Endothelial cell of umbilical vein (primary cell): ENCODE measurements around the gene TBATA.

Experiments
- EZH2 ChIP-seq: IDR thresholded peaks from 2 replicates; pipeline ENCODE4 v1.6.1; 2012; ENCODE audit warnings: borderline replicate concordance, low read depth, mild to moderate bottlenecking, moderate library complexity, low read length, inconsistent platforms; ENCODE audit not compliant: severe bottlenecking
- FOS ChIP-seq: IDR thresholded peaks from 2 replicates; pipeline ENCODE4 v1.6.1; 2011; ENCODE audit warnings: mild to moderate bottlenecking, low read length, moderate library complexity, borderline replicate concordance; ENCODE audit not compliant: insufficient read depth
- GATA2 ChIP-seq: IDR thresholded peaks from 2 replicates; pipeline ENCODE4 v1.7.0; 2011; ENCODE audit warnings: low read depth, mild to moderate bottlenecking, moderate library complexity, mixed read lengths, low read length; ENCODE audit not compliant: insufficient read length, insufficient read depth
- JUN ChIP-seq: IDR thresholded peaks from 2 replicates; pipeline ENCODE4 v1.6.1; 2011; ENCODE audit warnings: borderline replicate concordance, low read depth; ENCODE audit not compliant: insufficient read length, insufficient read depth
- POLR2A ChIP-seq: IDR thresholded peaks from 2 replicates; pipeline ENCODE4 v1.6.1; 2012; ENCODE audit warnings: low read depth, mild to moderate bottlenecking, control low read depth, low read length
- POLR2AphosphoS5 ChIP-seq: IDR thresholded peaks from 2 replicates; pipeline ENCODE4 v1.6.1; 2012; ENCODE audit warnings: low read depth, mild to moderate bottlenecking, control low read depth, low read length, moderate library complexity; ENCODE audit not compliant: insufficient read depth
- TF ChIP-seq, protein P1 (sequence below), 2 donors: IDR thresholded peaks; 1 replicate in 1 of 2; 2 replicates in 1 of 2; pipeline ENCODE4 v1.5.1; 2011; ENCODE audit warnings: low read length in 2 of 2, mild to moderate bottlenecking in 2 of 2, moderate library complexity in 2 of 2, control low read depth in 1 of 2, inconsistent platforms in 1 of 2, low read depth in 1 of 2; ENCODE audit not compliant: insufficient read depth in 1 of 2; ENCODE audit errors: extremely low read depth in 1 of 2
- TF ChIP-seq, protein P2 (sequence below): IDR thresholded peaks from 2 replicates; pipeline ENCODE4 v1.6.1; 2011; ENCODE audit not compliant: insufficient read depth, insufficient read length

DNA sequence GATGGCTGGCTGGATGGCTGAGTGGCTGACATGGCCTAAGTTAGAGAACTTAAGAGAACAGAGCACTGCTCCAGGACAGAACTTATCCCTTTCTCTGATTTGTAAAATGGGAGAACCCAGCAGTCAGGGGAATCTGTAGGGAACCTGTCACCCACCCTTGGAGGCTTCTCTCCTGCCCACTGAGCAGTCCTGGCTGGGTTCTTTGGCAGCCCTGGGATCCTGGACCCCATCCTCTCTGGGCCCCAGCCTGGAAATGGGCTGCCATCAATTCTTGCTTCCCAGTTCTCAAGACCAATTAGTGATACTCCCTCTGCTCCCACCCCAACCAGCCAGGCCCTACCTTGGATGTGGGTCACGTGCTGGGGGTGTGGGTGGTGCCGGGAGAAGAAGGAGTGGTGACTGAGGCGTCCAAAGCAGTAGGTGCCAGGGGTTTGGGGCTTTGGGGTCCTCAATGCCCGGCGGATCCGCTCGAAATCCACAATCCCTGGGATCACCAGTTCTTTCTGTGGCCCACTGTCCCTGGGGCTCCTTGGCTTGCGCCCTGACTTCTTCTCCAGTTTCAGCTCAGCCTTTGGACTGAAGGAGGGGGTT, 3.6 kb downstream of the TBATA start:
- TF ChIP-seq EZH2 (no peak), POLR2A (no peak), POLR2AphosphoS5 (no peak), GATA2 (no peak), JUN (no peak), FOS (no peak)
- TF ChIP-seq, protein P1, sequence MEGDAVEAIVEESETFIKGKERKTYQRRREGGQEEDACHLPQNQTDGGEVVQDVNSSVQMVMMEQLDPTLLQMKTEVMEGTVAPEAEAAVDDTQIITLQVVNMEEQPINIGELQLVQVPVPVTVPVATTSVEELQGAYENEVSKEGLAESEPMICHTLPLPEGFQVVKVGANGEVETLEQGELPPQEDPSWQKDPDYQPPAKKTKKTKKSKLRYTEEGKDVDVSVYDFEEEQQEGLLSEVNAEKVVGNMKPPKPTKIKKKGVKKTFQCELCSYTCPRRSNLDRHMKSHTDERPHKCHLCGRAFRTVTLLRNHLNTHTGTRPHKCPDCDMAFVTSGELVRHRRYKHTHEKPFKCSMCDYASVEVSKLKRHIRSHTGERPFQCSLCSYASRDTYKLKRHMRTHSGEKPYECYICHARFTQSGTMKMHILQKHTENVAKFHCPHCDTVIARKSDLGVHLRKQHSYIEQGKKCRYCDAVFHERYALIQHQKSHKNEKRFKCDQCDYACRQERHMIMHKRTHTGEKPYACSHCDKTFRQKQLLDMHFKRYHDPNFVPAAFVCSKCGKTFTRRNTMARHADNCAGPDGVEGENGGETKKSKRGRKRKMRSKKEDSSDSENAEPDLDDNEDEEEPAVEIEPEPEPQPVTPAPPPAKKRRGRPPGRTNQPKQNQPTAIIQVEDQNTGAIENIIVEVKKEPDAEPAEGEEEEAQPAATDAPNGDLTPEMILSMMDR (IDR thresholded peaks at IDR 0.05; ENCODE audit: extremely low read depth in 1 of 2, insufficient read depth in 1 of 2, low read depth in 1 of 2, low read length in 2 of 2), result no peak
- TF ChIP-seq, protein P2, sequence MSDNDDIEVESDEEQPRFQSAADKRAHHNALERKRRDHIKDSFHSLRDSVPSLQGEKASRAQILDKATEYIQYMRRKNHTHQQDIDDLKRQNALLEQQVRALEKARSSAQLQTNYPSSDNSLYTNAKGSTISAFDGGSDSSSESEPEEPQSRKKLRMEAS, result no peak
